Natural killer cell (primary cell): ENCODE data around the gene TACR1. TPM values are rescaled to one million over a fixed set of nuclear protein-coding genes. Genes with fewer than 3 reads are reported as not detected.

Experiments
- ATAC-seq, 3 donors: fragments of 150-1000 bp in 2 of 3; fragments of 200-7000 bp in 1 of 3; cut with Tn5 transposase; 1 replicate in 1 of 3; 2 replicates in 2 of 3; pipeline ENCODE4 v1.10.0; 2021; ENCODE audit warnings: mild to moderate bottlenecking in 2 of 3, moderate library complexity in 2 of 3
- DNase-seq, 2 donors: peaks; one replicate each; pipeline versions ENCODE4 v3.0.0 to v3.0.0-alpha.2; 2013 to 2021; ENCODE audit warnings: mixed read lengths in 1 of 2
- H3K27ac ChIP-seq: one replicate; pipeline ENCODE4 v1.5.1; 2013; ENCODE audit warnings: mild to moderate bottlenecking, low read length
- H3K27me3 ChIP-seq: one replicate; pipeline ENCODE4 v1.6.1; 2013; ENCODE audit warnings: low read length; ENCODE audit not compliant: control insufficient read depth, insufficient read depth
- H3K36me3 ChIP-seq: one replicate; pipeline ENCODE4 v1.6.1; 2013; ENCODE audit warnings: low read length; ENCODE audit not compliant: control insufficient read depth, insufficient read depth
- H3K4me1 ChIP-seq: one replicate; pipeline ENCODE4 v1.6.1; 2013; ENCODE audit warnings: low read length; ENCODE audit not compliant: control insufficient read depth, insufficient read depth
- H3K4me3 ChIP-seq: one replicate; pipeline ENCODE4 v1.5.1; 2013; ENCODE audit warnings: low read length
- H3K9me3 ChIP-seq: one replicate; pipeline ENCODE4 v1.6.1; 2013; ENCODE audit warnings: low read length; ENCODE audit not compliant: control insufficient read depth, insufficient read depth
- H3K27ac Mint-ChIP-seq, 2 donors: one replicate each; pipeline ENCODE4 v1.8.0; 2022; ENCODE audit warnings: mild to moderate bottlenecking in 2 of 2, mixed read lengths in 2 of 2, moderate library complexity in 1 of 2
- H3K27me3 Mint-ChIP-seq, 2 donors: one replicate each; pipeline ENCODE4 v1.8.0; 2022; ENCODE audit warnings: low read depth in 2 of 2, mixed read lengths in 2 of 2
- H3K36me3 Mint-ChIP-seq: one replicate; pipeline ENCODE4 v1.8.0; 2022; ENCODE audit warnings: mixed read lengths
- H3K4me1 Mint-ChIP-seq, 2 donors: one replicate each; pipeline ENCODE4 v1.8.0; 2022; ENCODE audit warnings: mixed read lengths in 2 of 2
- H3K4me3 Mint-ChIP-seq: one replicate; pipeline ENCODE4 v1.8.0; 2022; ENCODE audit warnings: mild to moderate bottlenecking, moderate library complexity, mixed read lengths
- H3K9me3 Mint-ChIP-seq, 2 donors: one replicate each; pipeline ENCODE4 v1.8.0; 2022; ENCODE audit warnings: mixed read lengths in 2 of 2
- CTCF ChIP-seq: fragments of 200-600 bp; IDR thresholded peaks from one replicate; pipeline ENCODE4 v1.8.0; 2022; ENCODE audit warnings: antibody characterized with exemption
- WGBS: methylation state at CpG from one replicate; pipeline ENCODE4 v1.1.7; 2013; ENCODE audit warnings: missing lambda C conversion rate; ENCODE audit not compliant: insufficient coverage; 5-methylcytosine and 5-hydroxymethylcytosine counted together
- intact Hi-C: fragments of 100-400 bp; cut with micrococcal nuclease; formaldehyde crosslinking; loops from one replicate; pipeline ENCODE4 v1.14.2; 2022
- total RNA-seq, 4 donors: library from RNA; stranded (reverse); fragments of 120-200 nt in 1 of 4; gene quantifications; one replicate each; pipeline versions ENCODE4 v1.2.3 to v1.2.4, GENCODE V29; 2013 to 2022

Gene TACR1
- total RNA-seq, 3 donors from 2014 or later (not counting 1 experiment from before 2014, with no cell fraction given) = not detected

- peaks cover 0 to 10% of the 10 kb centered on the region in 2 donors for H3K27me3 Mint-ChIP-seq
- peaks cover 3% of the 10 kb centered on the region for H3K9me3 ChIP-seq
These were observed 69.1 kb downstream of the TACR1 start for GRCh38 chr2:75130171-75130570.

GRCh38 chr2:75123876-75124275 is 75.4 kb downstream of the TACR1 start:
- intact Hi-C loops = no loop called here
- no peaks in the 10 kb centered on the region for H3K36me3 Mint-ChIP-seq
- H3K9me3 Mint-ChIP-seq = peaks cover 2 to 4% of the 10 kb centered on the region in 2 donors
- Histone ChIP-seq H3K4me3 (no peak overlapping the region), H3K4me1 (no peaks in the 10 kb centered on the region), H3K9me3 (peaks cover 3% of the 10 kb centered on the region), H3K27me3 (no peaks in the 10 kb centered on the region), H3K36me3 (no peaks in the 10 kb centered on the region), H3K27ac (no peak overlapping the region)
- H3K27ac Mint-ChIP-seq = no peak overlapping the region
- no peak for TF ChIP-seq CTCF
- no peaks in the 10 kb centered on the region for H3K4me1 Mint-ChIP-seq
- H3K4me3 Mint-ChIP-seq = no peak overlapping the region
- DNase-seq (no peak), ATAC-seq (no peak)
- WGBS = 93% methylated on average over 6 of the region's 6 CpGs
- H3K27me3 Mint-ChIP-seq = peaks cover 0 to 8% of the 10 kb centered on the region in 2 donors

More at GRCh38 chr2:75130171-75130570, 69.1 kb downstream of the TACR1 start:
- Mint-ChIP-seq H3K27ac (no peak overlapping the region), H3K4me3 (no peak overlapping the region), H3K9me3 (peaks cover 2 to 5% of the 10 kb centered on the region in 2 donors), H3K36me3 (no peaks in the 10 kb centered on the region), H3K4me1 (no peaks in the 10 kb centered on the region)
- no peak for TF ChIP-seq CTCF
- ATAC-seq (no peak), DNase-seq (peak in 1 of 2 donors; percentile 3)
- intact Hi-C loops = no loop called here
- Histone ChIP-seq H3K36me3 (no peaks in the 10 kb centered on the region), H3K4me3 (no peak overlapping the region), H3K4me1 (no peaks in the 10 kb centered on the region), H3K27me3 (no peaks in the 10 kb centered on the region), H3K27ac (no peak overlapping the region)
- WGBS = 12% methylated on average over 1 of the region's 1 CpG

DNA sequence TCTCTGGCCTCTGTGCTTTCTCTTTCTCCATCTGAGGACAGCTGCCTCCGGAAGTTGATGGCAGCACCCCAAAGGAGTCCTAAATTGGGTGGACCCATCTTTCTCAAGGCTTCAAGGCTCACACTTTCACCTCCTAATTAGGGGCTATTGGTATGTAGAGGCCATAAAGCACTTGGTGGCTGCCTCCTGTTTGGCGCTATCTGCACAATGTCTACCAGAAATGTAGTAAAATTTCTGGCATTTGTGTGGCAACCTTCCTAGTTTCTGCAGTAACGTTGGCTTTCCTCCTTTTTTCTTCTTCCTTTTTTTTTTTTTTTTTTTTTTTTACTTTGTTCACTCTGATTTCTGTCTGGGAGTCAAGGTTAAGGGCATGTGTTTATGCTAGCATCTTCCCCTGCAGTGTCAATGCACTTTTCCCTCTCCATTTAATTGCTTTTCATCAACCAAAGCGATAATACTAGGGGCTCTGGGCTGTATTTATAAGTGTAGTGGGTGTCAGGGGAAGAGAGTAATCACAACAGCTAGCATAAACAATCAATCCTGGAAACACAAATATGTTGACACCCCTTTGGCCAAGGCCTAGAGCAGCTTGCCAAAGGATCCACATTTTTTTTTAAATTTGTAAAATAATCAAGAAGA is 86.0 kb downstream of the TACR1 start:
- no peak for DNase-seq
- Histone ChIP-seq H3K27me3 (no peaks in the 10 kb centered on the region), H3K27ac (no peak overlapping the region), H3K4me3 (no peak overlapping the region), H3K36me3 (no peaks in the 10 kb centered on the region), H3K4me1 (no peaks in the 10 kb centered on the region), H3K9me3 (no peaks in the 10 kb centered on the region)
- no peak overlapping the region for H3K27ac Mint-ChIP-seq
- no peak for ATAC-seq
- no peaks in the 10 kb centered on the region for H3K36me3 Mint-ChIP-seq
- no peaks in the 10 kb centered on the region for H3K4me1 Mint-ChIP-seq
- H3K9me3 Mint-ChIP-seq = no peaks in the 10 kb centered on the region
- no peak for TF ChIP-seq CTCF
- peaks cover 11 to 31% of the 10 kb centered on the region in 2 donors for H3K27me3 Mint-ChIP-seq
- WGBS = 81% methylated on average over 3 of the region's 4 CpGs
- no peak overlapping the region for H3K4me3 Mint-ChIP-seq
- intact Hi-C loops = no loop called here
